Sigmoid colon (tissue), 3 donors: Measurements from ENCODE around the gene GABARAP.

Experiments used
- POLR2A ChIP-seq, 2 donors: fragments of 450-650 bp; IDR thresholded peaks; one replicate each; pipeline ENCODE4 v1.6.1; 2016; ENCODE audit warnings: antibody characterized with exemption in 2 of 2, mild to moderate bottlenecking in 2 of 2, moderate library complexity in 2 of 2
- TF ChIP-seq, protein P1 (sequence below), 4 experiments: fragments of 450-650 bp in 3 of 4; fragments of 200-600 bp in 1 of 4; IDR thresholded peaks; one replicate each; pipeline ENCODE4 v1.5.1; 2016 to 2019; ENCODE audit warnings: antibody characterized with exemption in 4 of 4, mild to moderate bottlenecking in 3 of 4, moderate library complexity in 2 of 4

- TF ChIP-seq, protein P1, sequence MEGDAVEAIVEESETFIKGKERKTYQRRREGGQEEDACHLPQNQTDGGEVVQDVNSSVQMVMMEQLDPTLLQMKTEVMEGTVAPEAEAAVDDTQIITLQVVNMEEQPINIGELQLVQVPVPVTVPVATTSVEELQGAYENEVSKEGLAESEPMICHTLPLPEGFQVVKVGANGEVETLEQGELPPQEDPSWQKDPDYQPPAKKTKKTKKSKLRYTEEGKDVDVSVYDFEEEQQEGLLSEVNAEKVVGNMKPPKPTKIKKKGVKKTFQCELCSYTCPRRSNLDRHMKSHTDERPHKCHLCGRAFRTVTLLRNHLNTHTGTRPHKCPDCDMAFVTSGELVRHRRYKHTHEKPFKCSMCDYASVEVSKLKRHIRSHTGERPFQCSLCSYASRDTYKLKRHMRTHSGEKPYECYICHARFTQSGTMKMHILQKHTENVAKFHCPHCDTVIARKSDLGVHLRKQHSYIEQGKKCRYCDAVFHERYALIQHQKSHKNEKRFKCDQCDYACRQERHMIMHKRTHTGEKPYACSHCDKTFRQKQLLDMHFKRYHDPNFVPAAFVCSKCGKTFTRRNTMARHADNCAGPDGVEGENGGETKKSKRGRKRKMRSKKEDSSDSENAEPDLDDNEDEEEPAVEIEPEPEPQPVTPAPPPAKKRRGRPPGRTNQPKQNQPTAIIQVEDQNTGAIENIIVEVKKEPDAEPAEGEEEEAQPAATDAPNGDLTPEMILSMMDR (IDR thresholded peaks at IDR 0.05) = no peak
- TF ChIP-seq POLR2A (IDR thresholded peaks at IDR 0.05) = no peak
Measured at GRCh38 chr17:7256766-7257456, 14.7 kb upstream of the GABARAP start.
